Vagina (tissue), 2 donors: Measurements from ENCODE around the gene NRG2. TPM values are rescaled to one million over a fixed set of nuclear protein-coding genes. Genes with fewer than 3 reads are reported as not detected.

Experiments used
- DNase-seq, 2 donors: peaks; one replicate each; pipeline ENCODE4 v3.0.0-alpha.2; 2017; ENCODE audit errors: extremely low spot score in 2 of 2
- H3K27ac ChIP-seq: fragments of 200-600 bp; sonication (generic); one replicate; pipeline ENCODE4 v1.5.1; 2019
- H3K27me3 ChIP-seq: fragments of 200-600 bp; sonication (generic); one replicate; pipeline ENCODE4 v1.5.1; 2019
- H3K36me3 ChIP-seq, 2 donors: fragments of 200-600 bp; sonication (generic); one replicate each; pipeline ENCODE4 v1.5.1; 2017 to 2019
- H3K4me1 ChIP-seq: fragments of 200-600 bp; sonication (generic); one replicate; pipeline ENCODE4 v1.5.1; 2019
- H3K4me3 ChIP-seq, 2 donors: fragments of 200-600 bp; sonication (generic); 1 replicate in 1 of 2; 2 replicates in 1 of 2; pipeline ENCODE4 v1.5.1; 2016 to 2019
- H3K9me3 ChIP-seq: fragments of 200-600 bp; sonication (generic); one replicate; pipeline ENCODE4 v1.5.1; 2019
- POLR2A ChIP-seq, 2 donors: fragments of 450-650 bp; IDR thresholded peaks; one replicate each; pipeline ENCODE4 v1.6.1; 2017; ENCODE audit warnings: antibody characterized with exemption in 2 of 2, mild to moderate bottlenecking in 2 of 2, moderate library complexity in 2 of 2
- POLR2AphosphoS5 ChIP-seq, 2 donors: sonication (generic); formaldehyde crosslinking; IDR thresholded peaks; one replicate each; pipeline ENCODE4 v1.9.0; 2017; ENCODE audit warnings: antibody characterized with exemption in 2 of 2, mild to moderate bottlenecking in 2 of 2, low read depth in 1 of 2; ENCODE audit not compliant: insufficient read depth in 1 of 2
- intact Hi-C: fragments of 100-400 bp; cut with DNase I; formaldehyde crosslinking; loops from one replicate; pipeline ENCODE4 v1.15.1; 2023
- total RNA-seq: library from RNA; depleted of rRNA; stranded (reverse); fragments of >200 nt; gene quantifications from one replicate; pipeline ENCODE4 v1.2.3, GENCODE V29; 2016
- TF ChIP-seq, protein P1 (sequence below), 3 experiments: fragments of 450-650 bp in 2 of 3; fragments of 200-600 bp in 1 of 3; sonication (generic) in 1 of 3; IDR thresholded peaks; one replicate each; pipeline ENCODE4 v1.5.1; 2017 to 2019; ENCODE audit warnings: antibody characterized with exemption in 3 of 3, mild to moderate bottlenecking in 2 of 3, moderate library complexity in 2 of 3

The NRG2 gene
- total RNA-seq, 1 donor from 2014 or later, result 5.2 TPM

DNA sequence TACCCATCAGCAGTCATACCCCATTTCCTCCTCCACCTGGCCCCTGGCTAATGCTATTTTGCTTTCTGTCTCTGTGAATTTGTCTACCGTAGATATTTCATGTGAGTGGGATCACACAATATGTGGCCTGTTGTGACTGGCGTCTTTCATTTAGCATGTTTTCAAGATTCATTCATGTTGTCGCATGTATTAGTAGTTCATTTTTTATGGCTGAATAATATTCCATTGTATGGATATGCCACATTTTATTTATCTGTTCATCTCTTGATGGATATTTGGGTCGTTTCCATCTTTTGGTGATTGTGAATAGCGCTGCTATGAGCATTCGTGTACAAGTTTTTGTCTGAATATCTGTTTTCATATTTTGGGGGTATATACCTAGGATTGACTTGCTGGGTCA lies 213.6 kb downstream of the NRG2 start:
- no peaks in the 10 kb centered on the region for H3K4me1 ChIP-seq
- TF ChIP-seq POLR2A (IDR thresholded peaks at IDR 0.05) (no peak), POLR2AphosphoS5 (IDR thresholded peaks at IDR 0.05; ENCODE audit: insufficient read depth in 1 of 2, low read depth in 1 of 2) (no peak)
- TF ChIP-seq, protein P1, sequence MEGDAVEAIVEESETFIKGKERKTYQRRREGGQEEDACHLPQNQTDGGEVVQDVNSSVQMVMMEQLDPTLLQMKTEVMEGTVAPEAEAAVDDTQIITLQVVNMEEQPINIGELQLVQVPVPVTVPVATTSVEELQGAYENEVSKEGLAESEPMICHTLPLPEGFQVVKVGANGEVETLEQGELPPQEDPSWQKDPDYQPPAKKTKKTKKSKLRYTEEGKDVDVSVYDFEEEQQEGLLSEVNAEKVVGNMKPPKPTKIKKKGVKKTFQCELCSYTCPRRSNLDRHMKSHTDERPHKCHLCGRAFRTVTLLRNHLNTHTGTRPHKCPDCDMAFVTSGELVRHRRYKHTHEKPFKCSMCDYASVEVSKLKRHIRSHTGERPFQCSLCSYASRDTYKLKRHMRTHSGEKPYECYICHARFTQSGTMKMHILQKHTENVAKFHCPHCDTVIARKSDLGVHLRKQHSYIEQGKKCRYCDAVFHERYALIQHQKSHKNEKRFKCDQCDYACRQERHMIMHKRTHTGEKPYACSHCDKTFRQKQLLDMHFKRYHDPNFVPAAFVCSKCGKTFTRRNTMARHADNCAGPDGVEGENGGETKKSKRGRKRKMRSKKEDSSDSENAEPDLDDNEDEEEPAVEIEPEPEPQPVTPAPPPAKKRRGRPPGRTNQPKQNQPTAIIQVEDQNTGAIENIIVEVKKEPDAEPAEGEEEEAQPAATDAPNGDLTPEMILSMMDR (IDR thresholded peaks at IDR 0.05), result no peak
- intact Hi-C loops, result no loop called here
- H3K36me3 ChIP-seq, result no peaks in the 10 kb centered on the region
- DNase-seq, result no peak
- H3K27me3 ChIP-seq, result no peaks in the 10 kb centered on the region
- H3K9me3 ChIP-seq, result no peaks in the 10 kb centered on the region
- H3K27ac ChIP-seq, result no peak overlapping the region
- H3K4me3 ChIP-seq, result no peak overlapping the region

DNA sequence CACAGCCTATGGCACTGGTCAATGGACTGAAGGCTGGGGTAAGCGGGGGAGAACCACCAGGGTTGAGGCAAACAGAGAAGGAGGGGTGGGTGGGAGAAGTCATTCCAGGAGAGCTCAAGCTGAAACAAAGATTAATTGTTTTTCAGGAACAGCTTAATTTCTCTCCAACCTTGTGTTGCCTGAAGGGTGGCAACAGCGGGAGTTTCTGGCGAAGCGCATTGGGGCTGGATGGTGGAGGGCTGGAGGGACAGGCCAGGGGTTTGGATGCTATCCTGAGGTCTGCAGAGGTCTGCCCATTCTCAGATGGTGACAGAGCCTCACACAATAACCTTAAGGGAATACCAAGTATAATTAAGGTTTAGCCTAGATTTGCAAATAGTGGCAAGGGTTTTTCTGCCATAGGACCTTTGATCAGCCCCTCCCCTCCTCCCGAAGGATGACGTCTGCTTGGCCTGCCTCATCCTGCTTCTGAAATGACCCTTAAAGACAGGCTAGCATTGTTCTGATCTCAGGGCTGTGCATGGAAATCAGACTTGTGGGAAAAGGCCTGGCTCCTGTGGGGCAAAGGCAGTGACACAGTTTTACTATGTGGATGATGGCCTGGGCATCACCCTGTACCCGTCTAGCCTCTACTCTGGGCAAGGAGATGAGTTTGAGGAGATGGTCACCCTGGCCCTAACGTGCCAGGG lies 214.7 kb downstream of the NRG2 start:
- H3K4me3 ChIP-seq, result no peak overlapping the region
- H3K27me3 ChIP-seq, result no peaks in the 10 kb centered on the region
- intact Hi-C loops, result no loop called here
- TF ChIP-seq POLR2AphosphoS5 (IDR thresholded peaks at IDR 0.05; ENCODE audit: insufficient read depth in 1 of 2, low read depth in 1 of 2) (no peak), POLR2A (IDR thresholded peaks at IDR 0.05) (no peak)
- TF ChIP-seq, protein P1 (IDR thresholded peaks at IDR 0.05), result no peak
- no peaks in the 10 kb centered on the region for H3K9me3 ChIP-seq
- no peak overlapping the region for H3K27ac ChIP-seq
- no peaks in the 10 kb centered on the region for H3K36me3 ChIP-seq
- no peak for DNase-seq
- H3K4me1 ChIP-seq, result no peaks in the 10 kb centered on the region

DNA sequence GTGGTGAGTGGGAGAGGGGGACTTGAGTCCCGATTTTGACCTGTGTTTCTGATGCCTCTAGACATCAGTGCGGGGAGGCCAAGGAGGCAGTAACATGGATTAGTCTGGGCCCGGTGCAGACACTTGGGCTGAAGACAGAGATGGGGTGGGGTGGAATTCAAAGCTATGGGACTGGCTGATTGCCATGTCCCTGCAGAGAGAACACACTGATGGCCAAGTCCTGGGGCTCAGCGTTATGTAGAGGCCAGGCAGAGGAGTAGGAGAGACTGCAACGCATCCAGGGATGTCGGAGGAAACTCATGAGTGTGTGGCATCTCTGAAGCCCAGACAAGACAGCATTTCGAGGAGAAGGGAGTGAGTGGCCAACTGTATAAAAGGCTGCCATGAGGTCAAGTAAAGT lies 217.4 kb downstream of the NRG2 start:
- intact Hi-C loops, result no loop called here
- TF ChIP-seq, protein P1 (IDR thresholded peaks at IDR 0.05), result no peak
- no peak for TF ChIP-seq POLR2A (IDR thresholded peaks at IDR 0.05)
- TF ChIP-seq POLR2AphosphoS5 (IDR thresholded peaks at IDR 0.05; ENCODE audit: insufficient read depth in 1 of 2, low read depth in 1 of 2), result no peak
- Histone ChIP-seq H3K36me3 (no peaks in the 10 kb centered on the region), H3K27me3 (no peaks in the 10 kb centered on the region), H3K4me1 (no peaks in the 10 kb centered on the region), H3K27ac (no peak overlapping the region), H3K4me3 (no peak overlapping the region), H3K9me3 (no peaks in the 10 kb centered on the region)
- DNase-seq, result no peak

DNA sequence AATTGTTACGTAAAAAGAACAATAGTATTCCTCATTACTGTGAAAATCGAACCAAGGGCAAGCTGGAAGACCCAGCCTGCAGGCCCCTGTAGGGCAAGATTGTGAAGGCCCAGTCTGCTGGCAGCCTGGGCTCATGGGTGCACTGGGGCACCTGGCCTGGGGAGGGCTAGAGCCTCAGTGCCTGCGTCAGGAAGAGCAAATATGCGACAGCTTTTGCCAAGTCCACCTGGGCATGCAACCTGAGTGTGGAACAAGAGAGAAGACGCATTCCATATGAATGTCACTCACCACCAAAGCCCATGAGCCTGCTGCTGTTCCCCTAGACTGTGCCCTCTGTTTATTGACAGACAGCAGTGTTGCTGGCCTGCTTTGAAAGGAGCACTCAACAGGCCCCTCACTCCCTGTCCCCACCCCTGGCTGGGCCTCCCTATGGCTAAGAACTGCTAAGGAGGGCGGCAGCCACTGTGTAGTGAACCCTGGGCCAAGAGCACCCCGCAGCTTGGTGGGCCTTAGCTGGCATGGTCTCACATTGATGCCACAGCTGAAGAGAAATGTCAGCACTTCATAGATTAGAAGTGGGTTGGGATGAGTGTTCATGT lies 219.2 kb downstream of the NRG2 start:
- Histone ChIP-seq H3K9me3 (no peaks in the 10 kb centered on the region), H3K36me3 (no peaks in the 10 kb centered on the region), H3K27me3 (no peaks in the 10 kb centered on the region), H3K4me3 (no peak overlapping the region), H3K27ac (no peak overlapping the region), H3K4me1 (no peaks in the 10 kb centered on the region)
- intact Hi-C loops, result no loop called here
- no peak for DNase-seq
- TF ChIP-seq POLR2A (IDR thresholded peaks at IDR 0.05) (no peak), POLR2AphosphoS5 (IDR thresholded peaks at IDR 0.05; ENCODE audit: insufficient read depth in 1 of 2, low read depth in 1 of 2) (no peak)
- TF ChIP-seq, protein P1 (IDR thresholded peaks at IDR 0.05), result no peak
